Suprapubic skin (tissue), 3 donors: ENCODE results near the gene TBC1D2B.
"Not testable (repeated sequence)": the region's sequence is repeated elsewhere in the genome, so short reads cannot be mapped to it uniquely, and the experiment has no call there.

Source experiments
- CTCF ChIP-seq, 2 donors: fragments of 200-600 bp in 1 of 2; fragments of 450-650 bp in 1 of 2; sonication (generic) in 1 of 2; IDR thresholded peaks; one replicate each; pipeline ENCODE4 v1.5.1; 2016 to 2019; ENCODE audit warnings: antibody characterized with exemption in 2 of 2, mild to moderate bottlenecking in 1 of 2, moderate library complexity in 1 of 2
- POLR2A ChIP-seq, 2 donors: fragments of 450-650 bp; IDR thresholded peaks; one replicate each; pipeline ENCODE4 v1.6.1; 2017; ENCODE audit warnings: antibody characterized with exemption in 2 of 2, mild to moderate bottlenecking in 2 of 2, moderate library complexity in 2 of 2

GRCh38 chr15:77987765-77988136 is 89.8 kb downstream of the TBC1D2B start:
- not testable (repeated sequence) for TF ChIP-seq POLR2A, CTCF (IDR thresholded peaks at IDR 0.05)
